ENCODE measurements around the gene LHFPL6. TPM values are rescaled to one million over a fixed set of nuclear protein-coding genes. Genes with fewer than 3 reads are reported as not detected.

The LHFPL6 gene
- total RNA-seq, 1 experiment from 2014 or later, result 4.1 TPM

DNA sequence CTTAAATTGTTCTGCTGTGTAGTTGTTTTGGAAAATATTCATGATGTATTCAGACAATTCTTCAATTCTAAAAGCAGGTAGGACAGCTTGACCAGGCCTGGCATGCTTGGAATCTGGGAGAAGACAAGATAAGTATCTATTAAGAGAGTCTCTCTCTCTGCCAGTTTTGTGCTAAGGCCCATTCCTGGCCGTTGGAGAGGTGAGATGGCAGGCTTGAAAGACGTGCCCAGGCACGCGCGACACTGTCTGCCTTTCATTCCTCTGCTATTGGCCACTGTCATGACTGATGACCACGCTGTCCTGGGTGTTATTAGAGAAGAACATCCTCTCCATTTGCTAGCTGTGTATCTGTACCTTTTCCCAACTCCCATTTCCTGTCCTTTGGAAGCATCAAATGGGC is 90.3 kb downstream of the LHFPL6 start:
- no peak for DNase-seq (ENCODE audit: low spot score)

DNA sequence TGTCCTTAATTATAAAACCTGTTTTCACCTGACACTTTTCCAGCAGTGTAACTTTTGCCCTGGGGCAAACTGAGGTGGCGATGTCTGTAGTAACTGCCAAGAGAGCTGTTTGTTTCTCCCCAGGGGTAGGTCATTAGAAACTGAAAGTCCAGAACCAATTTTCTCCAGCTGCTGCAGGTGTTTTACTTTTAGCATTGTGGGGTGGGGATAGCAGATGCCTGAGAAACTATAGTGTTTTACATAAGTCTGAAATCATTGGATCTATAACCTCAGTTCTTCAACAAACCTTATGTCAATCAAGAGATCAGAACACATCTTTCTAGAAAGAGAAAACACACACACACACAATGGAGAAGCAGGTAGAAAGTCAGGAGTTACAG is 92.7 kb downstream of the LHFPL6 start:
- no peak for DNase-seq (ENCODE audit: low spot score)

DNA sequence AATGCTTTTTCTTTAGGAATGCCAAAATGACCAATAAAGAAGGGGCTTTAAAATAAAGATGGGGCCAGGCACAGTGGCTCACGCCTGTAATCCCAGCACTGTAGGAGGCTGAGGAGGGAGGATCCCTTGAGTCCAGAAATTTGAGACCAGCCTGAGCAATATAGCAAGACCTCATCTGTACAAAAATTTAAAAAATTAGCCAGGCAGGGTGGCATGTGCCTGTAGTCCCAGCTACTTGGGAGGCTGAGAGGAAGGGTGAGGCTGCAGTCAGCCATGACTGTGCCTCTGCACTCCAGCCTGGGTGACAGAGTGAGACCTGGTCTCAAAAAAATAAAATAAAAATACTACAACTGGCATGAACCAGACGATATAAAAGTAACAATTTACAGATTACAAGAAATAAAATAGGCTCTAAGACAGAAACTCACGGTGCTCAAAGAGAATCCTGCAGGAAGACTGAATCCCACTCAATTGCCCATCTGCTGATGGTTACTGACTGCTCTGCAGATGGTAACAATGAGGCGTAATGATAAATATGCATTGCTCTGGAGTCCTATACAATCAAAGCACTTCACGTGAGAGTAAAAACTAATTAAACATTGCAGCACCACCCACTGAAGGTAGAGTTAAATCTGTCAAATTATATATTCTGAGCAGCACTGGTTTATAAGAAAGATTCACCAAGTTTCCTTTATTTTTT is 93.2 kb downstream of the LHFPL6 start:
- DNase-seq (ENCODE audit: low spot score), result no peak

DNA sequence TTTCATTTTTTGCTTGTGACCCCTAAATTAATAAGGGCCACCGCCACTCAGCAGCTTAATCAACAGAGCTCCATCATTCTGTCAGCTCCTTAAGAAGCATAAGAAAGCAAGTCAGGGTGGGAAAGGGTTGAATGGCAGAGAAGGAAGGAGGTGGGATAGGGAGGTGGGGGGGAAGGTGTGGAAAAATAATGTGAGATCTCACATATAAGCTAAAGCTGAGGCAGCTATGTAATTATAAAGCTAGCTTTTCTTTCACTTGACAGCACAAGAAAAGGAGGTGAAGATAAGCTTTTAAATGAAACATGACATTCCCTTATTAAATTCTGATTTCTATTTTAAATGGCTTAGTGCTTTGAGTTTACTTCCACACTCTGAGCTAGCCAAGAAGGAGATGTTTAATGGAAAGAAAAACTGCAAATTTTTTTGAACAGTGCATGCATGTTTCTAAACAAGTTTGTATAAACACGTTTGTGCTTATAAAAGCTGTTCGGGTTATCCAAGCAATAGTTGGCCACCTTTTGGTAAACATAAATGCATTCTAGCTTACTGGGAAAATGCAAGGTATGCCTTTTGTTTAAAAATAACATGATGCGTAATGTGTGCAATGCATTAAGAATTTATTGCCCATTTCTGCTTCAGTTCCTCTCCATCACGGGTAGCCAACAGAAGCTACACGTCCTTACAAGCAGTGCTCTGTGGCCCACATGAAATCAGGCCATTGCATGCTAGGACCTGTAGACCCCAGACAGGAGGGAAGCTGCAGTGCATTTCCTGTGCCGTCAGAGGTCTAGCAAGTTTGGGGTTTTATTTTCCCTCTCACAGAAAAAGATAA is 96.2 kb downstream of the LHFPL6 start:
- DNase-seq (ENCODE audit: low spot score), result peak; percentile 14

DNA sequence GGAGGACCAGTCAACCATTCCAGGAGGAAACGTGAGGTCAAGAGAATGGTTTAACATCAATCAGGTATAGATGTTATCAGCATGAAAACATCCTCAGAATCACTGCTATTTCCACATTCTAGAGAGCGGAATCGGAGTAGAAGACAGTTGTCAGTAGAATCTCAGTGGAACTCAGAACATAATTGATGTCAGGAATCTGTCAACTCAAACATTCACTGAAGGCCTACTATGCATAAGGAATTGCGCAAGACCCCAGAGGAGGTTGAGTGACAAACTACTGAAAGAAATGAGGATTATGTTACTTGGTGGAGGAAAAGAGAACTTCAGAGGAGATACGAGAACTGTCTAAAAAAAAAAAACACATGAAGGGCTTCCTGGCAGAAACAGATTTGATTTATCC is 97.8 kb downstream of the LHFPL6 start:
- DNase-seq (ENCODE audit: low spot score), result no peak

DNA sequence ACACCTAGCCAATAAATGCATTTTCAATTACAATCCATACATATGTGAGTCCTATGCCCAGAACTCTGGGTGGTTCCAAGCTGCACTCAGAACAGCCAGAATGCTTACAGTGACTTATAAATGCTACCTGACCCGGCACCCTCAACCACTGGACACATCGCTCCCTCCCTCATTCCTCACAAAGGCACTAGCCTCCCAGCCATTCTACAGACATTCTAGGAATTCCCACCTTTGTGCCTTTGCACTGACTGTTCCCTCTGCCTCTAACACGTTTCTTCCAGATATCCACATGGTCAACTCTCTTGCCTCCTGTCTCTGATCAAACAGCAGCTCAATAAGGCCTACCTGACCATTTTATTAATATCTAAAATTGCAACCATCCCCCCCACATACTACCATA is 99.9 kb downstream of the LHFPL6 start:
- DNase-seq (ENCODE audit: low spot score), result no peak

DNA sequence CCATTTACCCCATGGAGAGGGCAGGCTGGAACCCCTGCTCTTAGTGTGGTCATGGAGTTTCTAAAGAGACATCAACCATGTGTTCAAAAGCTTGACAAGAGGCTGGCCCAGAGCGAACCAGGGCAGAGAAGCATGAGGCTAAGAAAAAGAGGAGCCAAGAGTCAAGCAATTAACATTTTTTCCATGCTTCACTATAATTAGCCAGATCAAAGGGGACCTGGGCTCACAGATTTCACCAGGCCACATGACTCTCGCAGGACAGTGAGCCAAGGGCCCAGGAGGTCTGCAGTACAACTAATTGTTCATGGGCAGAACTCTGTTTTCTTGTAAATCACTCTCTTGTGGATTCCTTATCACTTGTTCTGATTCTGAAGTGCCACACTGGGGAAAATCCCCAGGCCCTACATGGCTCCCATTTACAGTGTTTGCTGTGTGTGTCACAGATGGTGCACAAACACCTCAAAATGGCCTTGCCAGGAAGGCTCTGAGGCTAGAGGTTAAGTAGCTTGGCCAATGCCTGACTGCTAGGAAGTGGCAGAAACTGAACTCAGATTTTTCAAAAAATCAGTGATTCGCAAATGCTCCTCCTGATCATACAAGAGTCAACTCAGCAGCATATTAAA is 101.2 kb downstream of the LHFPL6 start:
- DNase-seq (ENCODE audit: low spot score), result no peak

DNA sequence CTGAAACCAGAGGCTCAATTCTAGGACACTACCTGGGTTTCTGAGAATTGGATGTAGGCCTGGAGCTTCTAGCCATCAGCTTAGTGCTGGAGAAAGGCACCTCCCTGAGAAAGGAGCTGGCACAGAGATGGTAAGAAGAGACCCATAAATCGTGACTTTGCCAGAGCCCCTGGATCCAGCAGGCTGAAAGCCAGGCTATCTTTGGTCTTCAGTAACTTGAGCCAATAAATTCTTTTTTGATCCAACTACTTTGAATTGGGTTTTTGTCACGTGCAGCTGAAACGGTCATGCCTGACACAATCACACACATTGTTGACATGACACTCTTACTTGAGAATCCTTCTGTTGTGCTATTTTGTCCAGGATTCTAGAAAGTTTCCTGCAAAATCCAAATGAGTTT is 103.4 kb downstream of the LHFPL6 start:
- no peak for DNase-seq (ENCODE audit: low spot score)

DNA sequence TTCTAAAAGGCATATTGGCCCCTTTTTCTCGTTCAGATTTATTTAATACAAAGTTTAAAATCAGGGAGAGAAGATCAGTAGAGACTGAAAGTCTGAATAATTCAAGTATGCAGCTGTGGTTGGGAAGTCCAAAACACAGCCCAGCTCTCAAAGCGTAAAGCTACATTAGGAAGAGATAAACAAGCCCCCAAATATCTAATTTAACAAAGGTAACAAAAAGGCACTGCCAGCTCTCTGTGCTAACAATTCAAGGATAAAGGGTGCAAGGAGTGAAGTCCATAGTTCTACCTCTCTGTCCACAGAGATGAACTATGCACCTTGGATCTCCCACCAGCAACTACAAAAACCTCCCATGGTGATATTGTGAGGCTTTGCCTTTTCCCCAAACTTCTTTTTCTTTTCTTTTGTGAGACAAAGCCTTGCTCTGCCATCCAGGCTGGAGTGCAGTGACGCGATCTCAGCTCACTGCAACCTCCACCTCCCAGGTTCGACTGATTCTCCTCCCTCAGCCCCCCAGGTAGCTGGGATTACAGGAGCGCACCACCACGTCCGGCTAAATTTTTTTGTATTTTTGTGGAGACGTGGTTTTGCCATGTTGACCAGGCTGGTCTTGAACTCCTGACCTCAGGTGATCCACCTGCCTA is 104.4 kb downstream of the LHFPL6 start:
- no peak for DNase-seq (ENCODE audit: low spot score)

DNA sequence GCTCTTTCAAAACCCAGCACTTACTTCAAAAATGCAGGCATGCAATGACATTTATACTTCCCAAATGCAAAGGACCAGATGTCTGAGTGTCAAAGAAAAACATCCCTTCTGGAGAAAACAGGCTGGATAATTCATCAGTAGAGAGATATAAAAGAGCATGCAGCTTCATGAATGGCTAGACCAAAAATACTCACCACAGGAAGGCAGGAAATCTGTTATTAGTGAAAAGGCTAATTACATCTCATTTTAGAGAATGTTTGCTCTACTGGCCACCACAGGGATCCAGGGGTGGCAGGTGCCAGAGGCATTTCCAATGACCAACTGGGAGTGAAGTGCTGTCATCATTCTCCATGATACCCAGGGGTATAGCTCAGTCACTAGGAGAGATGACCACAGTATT is 106.5 kb downstream of the LHFPL6 start:
- no peak for DNase-seq (ENCODE audit: low spot score)

DNA sequence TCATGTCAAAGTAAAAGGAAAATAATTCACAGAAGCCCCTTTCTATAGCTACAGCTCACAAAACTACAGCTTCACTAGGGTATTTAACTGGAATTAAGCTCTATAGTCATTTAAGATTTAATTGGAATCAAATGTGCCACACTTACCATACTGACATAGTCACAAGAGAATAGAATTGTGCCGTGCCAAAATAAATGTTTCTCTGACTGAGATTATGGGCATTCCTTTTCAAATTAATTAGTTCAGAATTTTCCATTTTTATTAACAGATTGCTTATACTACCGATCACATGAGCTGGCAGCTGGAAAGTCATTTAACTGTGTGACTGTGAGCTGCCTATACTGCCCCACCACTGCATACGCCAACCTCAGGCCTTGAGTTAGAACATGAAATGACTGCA is 108.4 kb downstream of the LHFPL6 start:
- no peak for DNase-seq (ENCODE audit: low spot score)

DNA sequence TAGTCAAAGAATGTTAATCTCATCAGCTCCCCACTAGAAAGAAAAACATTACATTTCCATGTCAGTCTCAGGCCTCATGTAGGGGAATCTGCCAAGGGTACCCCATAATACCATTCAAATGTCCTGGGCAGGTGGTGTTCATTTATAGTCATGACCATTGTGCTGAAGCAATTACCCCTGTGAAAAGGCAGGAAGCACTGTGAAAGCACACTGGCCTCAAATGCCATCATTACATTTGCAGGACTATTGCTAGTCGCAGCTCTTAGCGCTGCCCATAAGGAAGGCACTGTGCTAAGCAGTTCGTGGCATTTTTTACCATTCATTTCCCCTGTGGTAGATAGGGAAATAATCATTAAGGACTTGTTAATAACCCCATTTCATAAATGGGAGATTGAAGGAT is 109.0 kb downstream of the LHFPL6 start:
- no peak for DNase-seq (ENCODE audit: low spot score)

DNA sequence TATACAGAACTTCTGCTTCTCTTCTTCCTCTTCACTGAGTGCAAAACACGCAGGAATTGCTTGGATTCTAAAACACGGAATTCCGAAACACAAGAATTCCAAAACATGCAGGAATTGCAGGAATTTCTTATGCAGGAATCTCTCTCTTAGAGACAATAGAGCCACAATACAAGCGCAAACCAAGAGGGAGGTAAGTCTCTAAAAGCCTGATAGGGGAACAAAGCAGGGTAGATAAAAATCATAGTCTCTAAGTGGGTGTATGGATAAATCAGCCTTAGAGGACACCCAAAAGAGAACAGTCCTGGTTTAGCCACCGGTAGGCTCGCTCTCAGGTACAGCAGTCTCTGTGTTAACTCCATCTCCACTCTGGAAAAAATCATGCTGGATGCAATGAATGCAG is 112.9 kb downstream of the LHFPL6 start:
- DNase-seq (ENCODE audit: low spot score), result no peak

DNA sequence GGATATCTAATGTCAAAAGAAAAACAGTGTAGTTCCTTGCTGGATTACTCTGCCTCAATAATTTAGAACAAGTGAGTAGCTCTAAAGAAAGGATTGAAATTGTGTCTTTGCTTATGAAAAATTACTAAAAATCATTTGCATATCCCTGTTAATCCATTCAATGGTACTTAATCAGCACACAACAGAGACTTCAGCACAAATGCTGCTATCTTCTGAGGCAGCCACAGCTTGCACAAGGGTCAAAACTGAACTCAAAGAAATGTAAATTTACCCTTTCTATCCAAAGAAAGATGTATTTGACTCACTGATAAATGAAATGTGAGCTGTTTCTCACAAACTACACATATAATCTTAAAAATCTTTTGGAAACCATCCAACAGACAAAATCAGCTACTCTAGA is 116.2 kb downstream of the LHFPL6 start:
- no peak for DNase-seq (ENCODE audit: low spot score)

DNA sequence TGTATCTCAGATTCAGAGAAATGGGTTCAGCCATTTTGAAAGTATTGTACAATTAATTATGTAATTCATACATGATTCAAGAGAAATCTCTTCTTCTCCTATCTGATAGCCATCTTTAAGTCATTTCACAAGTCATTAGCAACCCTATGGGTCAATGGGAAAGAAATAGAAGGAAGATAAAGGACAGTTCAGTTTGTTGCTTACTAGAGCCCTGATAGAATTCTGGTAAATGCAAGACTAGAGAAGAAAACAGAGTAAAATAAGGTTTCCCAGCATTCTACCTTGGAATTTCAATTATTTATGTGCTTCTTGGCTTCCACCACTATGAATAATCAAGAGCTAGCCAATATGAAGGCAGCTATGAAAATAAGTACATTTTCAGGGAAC is 117.7 kb downstream of the LHFPL6 start:
- no peak for DNase-seq (ENCODE audit: low spot score)

DNA sequence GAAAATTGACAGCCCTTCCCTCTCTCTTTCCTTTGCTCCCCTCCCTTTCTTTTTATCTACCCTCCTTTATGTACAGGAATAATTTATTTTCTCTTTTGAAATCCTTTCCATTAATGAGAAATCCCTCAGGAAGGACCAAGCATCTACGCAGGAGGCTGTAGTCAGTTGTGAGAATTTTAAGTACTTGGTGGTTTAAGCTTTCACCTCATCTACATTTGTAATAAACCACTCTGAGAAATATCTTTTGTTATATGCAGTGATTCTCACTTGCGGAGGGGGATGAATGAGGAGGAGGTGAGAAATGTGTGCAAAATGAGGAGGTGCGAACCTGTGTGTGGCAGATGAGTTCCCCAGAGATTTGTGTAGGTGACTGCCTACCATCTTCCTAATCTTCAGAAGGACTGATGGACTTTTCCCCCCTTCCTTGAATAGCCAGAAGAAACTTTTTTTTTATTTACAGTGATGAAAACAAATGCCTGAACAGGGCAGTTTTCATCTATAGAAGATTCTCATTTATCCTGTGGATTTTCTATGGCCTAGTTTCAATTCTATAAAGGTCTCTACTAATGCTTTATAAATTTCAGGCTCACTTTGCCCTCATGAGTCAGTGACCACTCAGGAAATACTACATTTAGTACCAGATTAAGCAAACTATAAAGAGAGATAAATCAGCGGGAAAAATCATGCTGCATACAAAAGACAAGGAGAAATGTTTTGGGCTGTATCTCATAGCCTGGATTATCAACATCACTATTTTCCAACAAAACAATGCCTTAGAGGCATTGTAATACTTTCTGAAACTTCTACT is 118.3 kb downstream of the LHFPL6 start:
- DNase-seq (ENCODE audit: low spot score), result no peak

DNA sequence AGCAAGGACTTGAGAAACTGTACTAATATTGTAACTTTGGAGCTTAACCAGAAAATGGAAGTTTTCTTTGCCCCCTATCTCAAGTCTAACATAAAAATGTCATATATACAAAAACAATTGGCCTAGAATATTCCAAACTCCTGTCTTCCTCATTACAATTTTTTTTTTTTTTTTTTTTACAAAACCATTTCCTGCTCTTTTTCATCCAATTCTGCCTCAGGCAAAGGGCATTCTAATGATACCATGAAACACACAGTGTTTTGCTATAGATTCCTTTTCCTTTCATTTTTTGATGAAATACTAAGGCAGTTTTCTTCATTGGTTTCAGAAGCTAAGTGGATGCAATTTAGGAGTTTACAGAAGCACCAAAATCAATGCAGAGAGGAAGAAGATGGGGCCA is 119.7 kb downstream of the LHFPL6 start:
- no peak for DNase-seq (ENCODE audit: low spot score)

DNA sequence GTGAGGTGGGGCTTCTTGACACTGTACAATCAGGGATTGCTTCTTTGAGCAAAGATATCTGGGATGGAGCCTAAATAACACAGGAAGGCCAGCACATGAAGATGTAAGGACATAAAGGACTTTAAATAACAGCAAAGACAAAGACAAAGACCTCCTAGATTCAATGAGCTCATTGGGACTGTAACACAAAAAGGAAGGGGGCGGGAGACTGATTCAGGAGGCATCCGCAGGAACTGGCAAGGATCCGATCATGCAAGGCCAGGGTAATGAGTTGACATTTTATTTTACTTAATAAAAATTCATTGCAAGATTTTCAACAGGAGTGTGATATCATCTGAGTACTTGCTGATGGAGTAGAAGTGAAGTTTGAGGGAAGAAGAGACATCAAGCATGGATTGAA is 121.5 kb downstream of the LHFPL6 start:
- DNase-seq (ENCODE audit: low spot score), result no peak

DNA sequence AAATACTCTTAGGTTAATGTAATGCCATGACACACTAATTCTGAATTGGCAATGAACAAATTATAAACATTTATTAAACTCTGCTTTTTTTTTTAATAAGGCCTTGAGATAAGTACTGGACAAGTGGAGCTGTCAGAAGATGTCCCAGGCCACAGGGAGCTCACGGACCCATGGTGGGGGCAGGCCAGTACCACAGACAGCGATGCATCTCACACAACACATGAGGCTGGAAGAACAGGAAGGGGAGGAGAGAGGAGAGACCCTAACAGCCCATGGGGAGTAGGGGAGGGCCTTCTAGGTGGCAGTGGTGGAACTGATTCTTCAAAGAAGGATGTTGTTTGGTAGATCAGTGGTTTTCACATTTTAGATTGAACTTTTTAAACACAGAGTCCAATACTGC is 128.4 kb downstream of the LHFPL6 start:
- DNase-seq (ENCODE audit: low spot score), result no peak

DNA sequence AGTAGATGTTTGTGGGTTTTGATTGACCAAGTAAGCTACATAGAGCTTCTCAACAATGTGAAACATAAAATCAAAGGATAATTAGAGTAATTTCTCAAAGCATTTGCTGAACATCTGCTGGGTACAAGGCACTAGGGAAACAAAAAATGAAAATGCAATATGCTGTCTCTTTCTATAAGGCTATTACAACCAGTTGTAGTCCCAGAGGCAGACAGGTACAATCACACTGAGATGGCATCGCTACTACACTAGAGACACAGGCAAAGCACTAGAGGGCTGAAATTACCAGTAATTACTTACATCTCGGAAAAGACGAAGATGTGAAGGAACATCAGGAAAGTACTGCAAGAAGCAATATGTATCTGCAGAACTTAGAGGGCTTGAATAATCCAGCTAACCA is 133.3 kb downstream of the LHFPL6 start:
- no peak for DNase-seq (ENCODE audit: low spot score)

DNA sequence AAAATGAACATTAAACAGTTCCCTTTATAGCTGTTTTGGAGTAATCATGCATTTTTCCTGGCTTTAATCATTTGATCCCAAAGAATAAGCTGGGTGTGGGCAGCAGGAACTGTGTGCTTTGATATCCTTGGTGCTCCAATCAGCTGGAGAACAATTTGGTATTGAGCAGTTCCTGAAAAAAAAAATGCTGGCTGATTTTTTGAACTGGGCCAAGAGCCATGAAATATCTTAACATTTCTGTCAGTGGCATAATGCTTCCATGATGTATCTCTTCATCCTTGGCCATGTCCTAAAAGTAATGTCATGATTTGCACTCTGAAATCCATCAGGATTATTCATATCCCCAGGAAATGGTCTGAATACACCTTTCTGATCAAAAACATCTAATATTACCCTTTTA is 134.7 kb downstream of the LHFPL6 start:
- no peak for DNase-seq (ENCODE audit: low spot score)

DNA sequence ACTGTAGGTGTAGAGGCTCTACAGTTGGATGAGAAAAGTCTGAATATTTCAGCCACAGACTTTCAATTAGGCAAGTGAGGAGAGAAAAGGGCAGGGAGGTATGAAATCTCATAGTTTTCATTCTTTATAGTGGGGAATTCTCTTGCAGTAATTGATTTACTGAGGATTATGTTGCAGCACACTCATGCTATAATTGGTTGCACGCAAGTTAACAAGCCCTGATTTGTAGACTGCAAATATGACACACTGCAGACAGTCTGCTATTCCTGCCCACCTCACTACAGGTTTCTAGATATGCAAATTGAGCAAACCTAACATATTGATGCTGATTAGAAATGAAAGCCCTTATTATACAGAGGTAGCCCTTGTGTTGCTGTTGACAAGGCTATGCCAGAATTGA is 139.4 kb downstream of the LHFPL6 start:
- DNase-seq (ENCODE audit: low spot score), result no peak
